HG03469 (cell line): ENCODE measurements around the gene ISG20L2.
"Not testable (repeated sequence)": the region's sequence is repeated elsewhere in the genome, so short reads cannot be mapped to it uniquely, and the experiment has no call there.

Experiments
- ATAC-seq: cut with Tn5 transposase; IDR thresholded peaks from one replicate; pipeline ENCODE4 v1.9.1; 2021; ENCODE audit warnings: mild to moderate bottlenecking, moderate library complexity, moderate number of reproducible peaks; ENCODE audit not compliant: unreplicated experiment

The ISG20L2 gene, protein sequence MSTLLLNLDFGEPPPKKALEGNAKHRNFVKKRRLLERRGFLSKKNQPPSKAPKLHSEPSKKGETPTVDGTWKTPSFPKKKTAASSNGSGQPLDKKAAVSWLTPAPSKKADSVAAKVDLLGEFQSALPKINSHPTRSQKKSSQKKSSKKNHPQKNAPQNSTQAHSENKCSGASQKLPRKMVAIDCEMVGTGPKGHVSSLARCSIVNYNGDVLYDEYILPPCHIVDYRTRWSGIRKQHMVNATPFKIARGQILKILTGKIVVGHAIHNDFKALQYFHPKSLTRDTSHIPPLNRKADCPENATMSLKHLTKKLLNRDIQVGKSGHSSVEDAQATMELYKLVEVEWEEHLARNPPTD

DNA sequence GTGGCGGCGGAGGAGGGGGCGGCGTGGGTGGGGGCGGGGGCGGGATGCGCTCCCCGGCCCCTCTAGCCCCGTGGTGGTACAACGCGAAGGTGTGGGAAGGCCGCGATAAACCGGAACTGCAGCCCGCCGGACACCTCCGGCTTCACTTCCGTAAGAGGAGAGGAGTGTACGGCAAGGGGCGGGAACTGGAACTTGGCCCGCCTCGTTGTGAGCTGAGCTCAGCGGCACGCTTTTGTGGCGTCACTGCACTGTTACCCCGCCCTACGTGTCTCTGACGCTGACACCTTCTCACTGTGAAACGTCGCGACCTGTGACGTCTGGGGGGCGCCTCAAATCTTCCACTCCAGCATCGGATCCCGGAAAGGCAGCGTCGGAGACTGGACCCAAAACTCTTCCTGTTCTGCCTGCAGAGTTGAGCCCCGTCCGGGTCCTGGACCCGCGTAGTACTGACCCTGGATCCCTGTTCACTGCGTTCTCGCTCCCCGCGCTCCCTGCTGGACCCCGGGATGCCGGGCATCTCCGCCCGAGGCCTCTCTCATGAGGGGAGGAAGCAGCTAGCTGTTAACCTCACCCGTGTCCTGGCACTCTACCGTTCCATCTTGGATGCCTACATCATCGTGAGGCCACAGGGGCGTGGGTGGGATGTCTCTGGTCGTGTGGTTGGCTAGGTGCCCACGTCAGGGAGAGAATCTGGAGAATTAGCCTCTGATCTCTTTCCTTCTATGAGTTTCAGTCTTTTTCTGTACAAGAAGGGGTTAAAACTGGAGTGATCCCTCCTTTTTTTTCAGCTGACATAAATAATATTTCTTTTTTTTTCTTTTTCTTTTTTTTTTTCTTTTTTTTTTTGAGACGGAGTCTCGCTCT is at the start of gene ISG20L2:
TSS of gene ISG20L2 (minus strand) at position 168 of the 864 bp plus-strand sequence. CDS start 1,114 bp downstream, outside the sequence.
- ATAC-seq = peak; percentile 79

DNA sequence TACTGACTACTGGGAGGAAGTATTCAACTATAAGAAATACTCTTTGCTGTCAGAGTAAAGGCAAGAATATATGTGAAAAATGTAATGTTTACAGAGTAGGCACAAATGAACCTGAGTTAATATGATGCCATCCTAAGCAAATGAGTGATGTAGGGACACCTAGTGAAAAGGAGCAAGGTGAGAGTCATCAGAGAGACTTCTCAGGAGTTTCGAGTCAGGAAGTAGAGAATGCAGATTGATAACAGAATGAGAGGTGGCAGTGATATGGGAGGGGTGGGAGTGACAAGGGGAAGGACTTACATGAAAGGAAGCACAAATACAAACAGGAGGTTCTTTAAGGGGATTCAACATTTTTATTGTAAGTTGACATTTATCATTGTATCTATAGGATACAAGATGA is 49.0 kb upstream of the ISG20L2 start:
- ATAC-seq = no peak

DNA sequence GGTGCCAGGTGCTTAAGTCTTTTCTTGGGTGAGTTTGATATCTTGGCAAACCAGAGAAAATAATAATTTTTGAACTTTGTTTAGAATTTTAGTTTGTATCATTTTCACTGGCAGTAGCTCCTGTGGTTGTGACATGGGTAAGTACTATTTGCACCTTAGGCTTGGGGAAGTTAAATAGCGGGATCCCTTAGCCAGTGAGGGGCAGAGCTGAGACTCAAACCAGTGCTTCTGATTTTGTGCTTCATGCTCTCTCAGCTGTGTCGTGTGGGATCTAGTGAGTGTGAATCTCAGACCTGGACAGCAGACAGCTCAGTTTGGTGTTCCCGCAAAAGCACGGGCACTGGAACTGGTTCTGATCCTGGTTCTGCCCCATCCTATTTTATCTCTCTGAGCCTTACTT is 48.4 kb upstream of the ISG20L2 start:
- ATAC-seq = no peak

DNA sequence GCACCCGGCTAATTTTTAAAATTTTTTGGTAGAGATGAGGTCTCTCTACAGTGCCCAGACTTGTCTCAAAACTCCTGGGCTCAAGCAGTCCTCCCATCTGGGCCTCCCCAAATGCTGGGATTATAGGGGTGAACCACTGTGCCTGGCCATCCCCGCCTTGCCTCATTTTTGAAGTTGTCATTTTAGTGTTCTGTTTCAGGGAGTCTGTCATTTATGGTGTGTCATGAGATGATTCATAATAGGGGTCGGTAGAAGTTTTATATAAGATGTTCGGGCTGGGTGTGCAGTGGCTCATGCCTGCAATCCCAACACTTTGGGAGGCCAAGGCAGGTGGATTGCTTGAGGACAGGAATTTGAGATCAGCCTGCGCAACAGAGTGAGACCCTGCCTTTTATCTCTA is 47.2 kb upstream of the ISG20L2 start:
- no peak for ATAC-seq

DNA sequence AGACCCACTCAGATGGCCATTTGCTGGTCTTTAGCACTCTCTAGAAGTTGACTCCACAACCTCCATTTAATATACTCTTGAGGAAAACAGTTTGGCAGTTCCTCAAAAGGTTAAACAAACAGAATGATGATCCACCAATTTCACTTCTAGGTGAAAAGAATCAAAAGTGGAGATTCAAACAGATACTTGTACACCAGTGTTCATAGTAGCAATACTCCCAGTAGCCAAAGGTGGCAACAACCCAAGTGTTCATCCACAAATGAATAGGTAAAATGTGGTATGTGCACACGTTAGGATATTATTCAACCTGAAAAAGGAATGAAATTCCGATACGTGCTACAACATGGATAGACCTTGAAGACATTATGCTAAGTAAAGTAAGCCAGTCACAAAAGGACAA is 45.0 kb upstream of the ISG20L2 start:
- no peak for ATAC-seq

DNA sequence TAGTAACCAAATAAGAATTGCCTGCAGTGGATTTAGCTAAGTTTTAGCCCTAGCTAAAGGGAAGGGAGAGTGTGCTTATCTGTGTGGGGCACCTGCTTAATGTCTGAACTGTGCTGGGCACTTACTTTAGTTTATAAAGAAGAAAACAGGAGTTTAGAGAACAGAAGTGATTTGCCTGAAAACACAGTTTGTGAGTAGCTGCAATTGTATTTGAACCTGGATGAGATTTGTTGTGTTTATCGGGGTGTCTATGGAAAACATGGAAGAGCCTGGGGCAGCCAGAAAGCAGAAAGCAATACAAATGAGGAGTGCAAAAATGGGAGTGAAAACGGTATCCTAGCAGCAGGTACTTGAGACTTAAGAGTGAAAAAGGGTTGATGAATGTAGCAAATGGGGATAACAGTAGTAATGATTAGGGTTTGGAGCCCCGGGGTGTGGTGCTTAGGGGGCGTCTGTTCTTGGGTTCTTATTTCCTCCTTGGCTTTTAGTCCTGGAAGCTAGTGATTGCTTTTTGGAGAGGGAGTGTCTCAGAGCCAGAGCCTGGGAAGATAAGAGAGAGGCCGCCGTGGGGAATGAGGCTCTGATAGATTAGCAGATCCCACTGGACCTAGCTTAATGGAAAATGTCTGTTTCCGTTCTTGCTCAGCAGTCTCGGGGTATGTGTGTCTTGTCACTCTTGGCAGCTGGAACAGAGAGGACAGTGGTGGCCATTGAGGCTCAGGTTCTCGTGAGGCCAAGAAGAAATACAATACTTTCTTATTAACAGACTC is 44.3 kb upstream of the ISG20L2 start:
- no peak for ATAC-seq

DNA sequence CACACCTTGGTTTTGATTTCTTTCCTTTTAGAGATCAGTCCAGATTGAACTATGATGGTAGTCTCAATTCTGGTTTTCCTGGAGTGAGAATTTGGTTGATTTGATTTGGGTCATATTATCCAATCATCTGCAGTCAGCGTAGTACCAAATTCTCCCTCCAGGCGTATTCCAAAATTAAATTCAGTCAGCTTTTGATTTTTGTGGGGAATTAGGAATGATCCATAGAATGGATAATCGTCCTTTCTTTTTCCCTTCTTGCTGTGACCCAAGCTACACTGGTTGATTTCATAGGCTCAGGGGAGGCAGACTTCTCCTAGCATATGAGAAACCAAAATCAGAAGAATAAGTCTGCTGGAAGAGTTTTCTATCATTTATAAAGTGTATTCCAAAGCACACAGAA is 43.7 kb upstream of the ISG20L2 start:
- no peak for ATAC-seq

DNA sequence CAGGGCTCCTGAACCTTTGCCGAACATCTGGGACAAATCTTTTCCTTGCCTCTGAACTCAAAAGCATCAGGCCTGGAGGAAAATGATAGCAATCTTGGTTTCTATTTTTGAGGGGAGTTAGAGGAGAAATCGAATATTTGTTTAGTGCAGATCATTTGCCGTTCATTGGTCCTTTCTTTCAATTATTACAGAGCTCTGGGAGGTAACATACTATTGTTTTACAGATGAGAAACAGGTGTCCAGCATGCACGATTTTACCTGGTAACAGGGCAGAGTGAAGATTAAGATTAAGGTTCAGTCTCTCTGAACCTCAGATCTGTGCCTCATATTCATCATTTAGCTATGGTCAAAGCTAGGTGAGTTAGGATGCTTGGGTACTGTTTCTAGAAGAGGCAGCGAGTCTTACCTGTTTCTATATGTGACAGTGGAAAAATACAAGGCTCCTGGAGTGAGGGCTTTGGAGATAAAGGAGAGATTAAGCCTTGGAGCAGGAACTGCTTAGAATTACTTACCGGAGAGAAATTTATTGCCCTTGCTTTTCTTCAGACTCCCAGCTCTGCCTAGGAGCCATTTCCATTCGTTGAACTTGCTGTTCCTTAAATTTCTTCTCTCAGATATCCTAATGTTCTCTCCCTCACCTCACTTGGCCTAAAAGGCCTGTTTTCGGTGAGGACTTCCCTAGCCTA is 40.2 kb upstream of the ISG20L2 start:
- no peak for ATAC-seq

DNA sequence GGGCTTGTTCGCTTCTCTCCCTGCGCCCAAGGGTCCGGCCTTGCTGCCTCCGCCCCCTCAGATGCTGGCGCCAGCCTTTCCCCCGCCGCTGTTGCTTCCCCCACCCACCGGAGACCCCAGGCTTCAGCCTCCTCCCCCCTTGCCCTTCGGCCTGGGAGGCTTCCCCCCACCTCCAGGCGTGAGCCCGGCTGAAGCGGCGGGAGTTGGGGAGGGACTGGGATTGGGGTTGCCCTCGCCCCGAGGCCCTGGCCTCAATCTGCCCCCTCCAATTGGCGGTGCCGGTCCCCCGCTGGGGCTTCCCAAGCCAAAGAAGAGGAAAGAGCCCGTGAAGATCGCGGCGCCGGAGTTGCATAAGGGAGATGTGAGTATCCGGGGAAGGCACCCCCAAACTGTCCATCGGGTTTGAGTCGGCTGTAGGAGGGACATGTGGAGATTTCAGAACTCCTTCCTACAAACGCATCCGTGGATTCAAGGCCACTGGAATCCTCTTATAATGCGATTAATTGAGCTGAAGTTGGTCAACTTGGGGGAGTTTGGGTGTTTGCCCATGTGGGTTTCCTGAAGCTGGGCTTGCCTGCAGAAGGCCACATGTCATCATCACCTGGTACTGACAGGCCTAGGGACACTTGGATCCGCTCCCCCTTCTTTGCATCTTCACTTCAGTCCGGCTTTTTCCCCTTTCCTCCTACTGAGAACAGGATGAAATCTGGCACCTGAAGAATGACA is 39.5 kb upstream of the ISG20L2 start:
- ATAC-seq = no peak

DNA sequence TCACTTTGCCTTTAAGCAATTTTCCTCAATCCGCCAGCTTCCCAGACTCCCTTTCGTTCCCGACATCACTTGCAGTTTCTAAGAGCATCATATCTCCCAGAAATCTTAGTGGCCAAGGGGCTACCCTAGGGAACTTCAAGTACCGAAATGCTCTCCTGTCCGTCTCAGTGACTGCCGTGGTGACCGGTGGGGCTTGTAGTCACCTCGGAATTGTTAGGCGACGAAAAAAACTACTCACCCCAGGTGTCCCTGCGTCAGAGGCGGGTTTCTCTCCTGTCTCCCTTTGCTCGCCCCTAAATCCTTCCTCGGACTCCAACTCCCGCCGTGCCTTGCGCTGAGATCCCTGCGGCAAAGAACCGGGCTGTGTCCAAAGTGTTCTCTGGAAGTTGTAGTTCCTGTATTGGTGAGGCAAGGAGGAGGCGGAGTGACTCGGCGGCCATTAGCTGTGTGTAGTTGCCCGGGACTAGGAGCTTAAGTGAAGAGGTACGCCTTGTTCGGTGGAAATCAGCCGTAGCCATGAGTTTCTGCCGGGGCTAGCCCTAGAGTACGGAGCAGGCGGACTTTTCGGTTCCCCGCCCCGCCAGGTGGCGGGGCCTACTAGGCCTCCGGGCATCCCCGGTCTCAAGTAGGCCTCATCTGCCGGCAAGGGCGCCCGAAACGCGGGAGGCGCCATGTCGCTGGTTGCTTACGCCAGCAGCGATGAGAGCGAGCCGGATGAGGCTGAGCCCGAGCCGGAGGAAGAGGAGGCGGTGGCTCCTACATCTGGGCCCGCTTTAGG is 38.7 kb upstream of the ISG20L2 start, which contains the start of gene PRCC:
TSS of gene PRCC (plus strand) at position 435 of the 778 bp plus-strand sequence. CDS start at position 672, 237 bp downstream.
- ATAC-seq = peak; percentile 82

DNA sequence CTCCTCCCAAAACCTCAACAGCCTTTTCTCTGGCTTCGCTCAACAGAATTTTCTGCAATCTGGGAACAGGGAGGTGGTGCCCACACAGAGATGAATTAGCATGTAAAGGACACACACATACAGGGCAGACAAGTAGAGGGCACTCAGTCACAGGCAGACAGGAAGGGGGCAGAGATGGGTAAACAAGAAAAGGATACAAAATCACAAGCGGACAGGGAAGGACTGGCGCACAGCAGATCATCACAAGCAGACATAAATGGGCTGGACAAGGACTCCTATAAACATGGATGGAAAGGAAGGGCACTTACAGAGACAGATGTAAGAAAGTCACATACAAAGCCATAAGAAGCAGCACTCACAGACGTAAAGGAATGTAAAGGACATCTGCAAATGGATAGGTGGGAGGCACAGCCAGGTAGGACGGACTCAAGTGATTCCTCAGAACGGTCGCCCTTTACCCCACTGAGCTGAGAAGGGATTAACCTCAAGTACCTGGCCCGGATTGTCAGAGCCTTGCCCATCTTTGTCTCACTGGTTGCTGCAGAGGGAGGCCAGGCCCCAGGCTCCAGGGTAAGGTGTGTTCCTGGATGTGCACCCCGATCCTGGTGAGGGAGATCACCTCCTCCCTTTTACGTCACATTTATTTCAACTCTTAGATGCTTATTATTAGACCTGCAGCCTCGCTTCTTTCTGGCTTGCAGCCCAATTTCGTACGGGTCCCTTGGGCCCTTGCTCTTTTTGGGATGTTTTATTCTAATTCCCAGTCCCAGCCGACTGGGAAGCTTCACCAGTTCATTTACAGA is 37.9 kb upstream of the ISG20L2 start:
- ATAC-seq = no peak

DNA sequence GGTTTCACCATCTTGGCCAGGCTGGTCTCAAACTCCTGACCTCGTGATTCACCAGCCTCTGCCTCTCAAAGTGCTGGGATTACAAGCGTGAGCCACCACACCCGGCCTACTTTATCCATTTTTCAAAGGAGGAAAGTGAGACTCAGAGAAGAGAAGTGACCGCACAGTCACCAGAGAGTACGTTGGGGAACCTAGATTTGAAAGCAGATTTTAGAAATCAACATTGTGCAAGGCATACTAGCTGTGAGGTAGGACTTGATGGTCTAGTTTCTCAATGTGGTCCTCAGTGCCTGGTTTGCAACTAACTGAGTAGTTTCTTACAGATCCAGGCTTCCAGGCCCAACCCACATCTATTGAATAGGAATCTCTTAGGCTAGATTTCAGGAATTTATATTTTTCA is 37.1 kb upstream of the ISG20L2 start:
- no peak for ATAC-seq

DNA sequence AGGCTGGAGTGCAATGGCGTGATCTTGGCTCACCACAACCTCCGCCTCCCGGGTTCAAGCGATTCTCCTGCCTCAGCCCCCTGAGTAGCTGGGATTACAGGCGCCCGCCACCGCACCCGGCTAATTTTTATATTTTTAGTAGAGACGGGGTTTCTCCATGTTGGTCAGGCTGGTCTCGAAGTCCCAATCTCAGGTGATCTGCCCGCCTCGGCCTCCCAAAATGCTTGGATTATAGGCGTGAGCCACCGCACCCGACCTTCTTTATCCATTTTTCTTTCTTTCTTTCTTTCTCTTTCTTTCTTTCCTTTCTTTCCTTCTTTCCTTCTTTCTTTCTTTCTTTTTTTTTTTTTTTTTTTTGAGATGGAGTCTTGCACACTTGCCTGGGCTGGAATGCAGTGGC is 36.6 kb upstream of the ISG20L2 start:
- ATAC-seq = not testable (repeated sequence)

DNA sequence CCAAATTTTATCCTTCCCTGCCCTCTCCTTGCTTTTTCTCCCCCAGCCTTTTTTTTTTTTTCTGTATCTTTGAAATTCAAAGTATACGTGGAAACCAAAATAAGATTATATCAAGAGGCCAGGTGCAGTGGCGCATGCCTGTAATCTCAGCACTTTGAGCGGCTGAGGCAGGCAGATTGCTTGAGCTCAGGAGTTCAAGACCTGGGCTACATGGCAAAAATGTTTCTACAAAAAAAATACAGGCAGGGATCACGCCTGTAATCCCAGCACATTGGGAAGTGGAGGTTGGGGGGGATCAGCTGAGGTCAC is 32.2 kb upstream of the ISG20L2 start:
- no peak for ATAC-seq

DNA sequence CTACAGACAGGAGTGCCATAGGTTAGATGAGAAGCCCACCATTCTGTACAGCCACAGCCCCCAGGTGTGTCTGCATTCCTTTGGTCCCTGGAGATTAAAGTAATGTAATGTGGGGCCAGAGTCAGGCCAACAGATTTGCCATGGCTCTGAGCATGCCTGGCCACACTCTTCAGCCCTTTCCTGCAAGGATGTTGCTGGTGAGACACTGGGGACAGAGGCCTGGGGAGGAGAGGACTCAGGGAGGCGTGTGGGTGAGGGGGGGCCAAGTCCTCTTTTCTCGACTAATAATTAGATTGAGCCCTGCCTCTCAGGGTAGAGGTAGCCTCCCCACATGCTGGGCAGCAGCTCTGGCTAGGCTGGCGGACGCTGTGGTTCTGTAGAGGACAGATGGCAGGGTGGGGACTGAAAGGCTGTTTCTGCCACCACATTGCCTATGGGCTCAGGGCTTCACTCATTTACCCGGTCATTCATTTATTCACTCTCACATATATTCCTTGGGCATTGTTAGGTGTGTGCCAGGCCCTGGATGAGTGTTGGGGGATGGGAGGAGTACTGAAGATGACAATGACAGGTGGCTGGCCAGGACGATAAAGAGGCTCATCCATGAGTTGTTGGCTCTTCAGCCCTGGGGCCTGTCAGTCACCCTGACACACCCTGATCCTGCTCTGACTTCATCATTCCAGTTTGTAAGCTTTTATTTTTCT is 31.7 kb upstream of the ISG20L2 start:
- ATAC-seq = no peak

DNA sequence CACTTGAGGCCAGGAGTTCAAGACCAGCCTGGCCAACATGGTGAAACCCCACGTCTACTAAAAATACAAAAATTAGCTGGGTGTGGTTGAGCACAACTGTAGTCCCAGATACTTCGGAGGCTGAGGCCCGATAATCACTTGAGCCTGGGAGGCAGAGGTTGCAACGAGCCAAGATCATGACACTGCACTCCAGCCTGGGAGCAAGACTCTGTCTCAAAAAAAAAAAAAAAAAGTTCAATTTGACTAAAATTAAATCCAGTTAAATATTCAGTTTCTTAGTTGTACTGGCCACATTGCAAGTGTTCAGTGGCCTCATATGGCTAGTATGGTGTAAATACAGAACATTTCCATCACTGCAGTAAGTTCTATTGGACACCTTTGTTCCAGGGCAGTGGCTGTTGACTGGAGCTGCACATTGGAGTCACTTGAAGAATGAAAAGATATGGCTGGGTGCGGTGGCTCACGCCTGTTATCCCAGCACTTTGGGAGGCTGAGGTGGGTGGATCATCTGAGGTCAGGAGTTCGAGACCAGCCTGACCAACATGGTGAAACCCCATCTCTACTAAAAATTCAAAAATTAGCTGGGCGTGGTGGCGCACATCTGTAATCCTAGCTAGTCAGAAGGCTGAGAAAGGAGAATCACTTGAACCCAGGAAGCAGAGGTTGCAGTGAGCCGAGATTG is 29.1 kb upstream of the ISG20L2 start:
- ATAC-seq = not testable (repeated sequence)

DNA sequence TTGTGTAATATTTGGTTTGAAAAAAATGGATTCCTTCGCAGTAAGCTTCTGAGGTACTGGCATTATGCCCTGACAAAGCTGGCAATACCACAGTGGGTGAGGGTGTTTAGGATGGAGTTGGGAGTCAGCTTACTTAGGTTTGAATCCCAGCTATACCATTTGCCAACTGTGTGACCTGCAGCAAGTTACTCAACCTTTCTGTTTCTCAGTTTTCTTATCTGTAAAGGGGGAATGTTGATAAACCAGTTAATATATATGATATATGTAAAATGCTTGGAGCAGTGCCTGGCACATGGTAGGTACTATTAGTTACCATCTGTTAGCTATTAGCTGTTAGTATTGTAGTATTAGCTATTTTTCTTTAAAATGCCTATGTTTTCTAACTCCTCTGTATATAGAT is 27.8 kb upstream of the ISG20L2 start:
- ATAC-seq = no peak
